HepG2 (cell line): ENCODE measurements around the gene SLC8A2. TPM values are rescaled to one million over a fixed set of nuclear protein-coding genes. Genes with fewer than 3 reads are reported as not detected.

Source experiments
- BCLAF1 ChIP-seq: fragments of 450-650 bp; IDR thresholded peaks from 2 replicates; pipeline ENCODE4 v1.6.1; 2017; ENCODE audit warnings: mild to moderate bottlenecking
- BORCS8-MEF2B ChIP-seq: sonication (generic); formaldehyde crosslinking; IDR thresholded peaks from 2 replicates; pipeline ENCODE4 v1.8.0; 2022; ENCODE audit warnings: mild to moderate bottlenecking, missing genetic modification reagents
- CBX5 ChIP-seq: sonication (generic); formaldehyde crosslinking; IDR thresholded peaks from 2 replicates; pipeline ENCODE4 v1.4.0; 2020; ENCODE audit warnings: missing genetic modification reagents, borderline replicate concordance
- EEA1 ChIP-seq: sonication (generic); formaldehyde crosslinking; IDR thresholded peaks from 2 replicates; pipeline ENCODE4 v1.5.1; 2020; ENCODE audit warnings: mild to moderate bottlenecking, missing genetic modification reagents, borderline replicate concordance
- FIP1L1 ChIP-seq: fragments of 200-400 bp; formaldehyde crosslinking; IDR thresholded peaks from 2 replicates; pipeline ENCODE4 v1.6.1; 2018; ENCODE audit warnings: low read depth, mild to moderate bottlenecking, low read length, moderate library complexity, borderline replicate concordance; ENCODE audit not compliant: insufficient read depth
- GABPB1 ChIP-seq: IDR thresholded peaks from 2 replicates; pipeline ENCODE4 v1.6.1; 2016; ENCODE audit warnings: mild to moderate bottlenecking, missing genetic modification reagents, moderate library complexity, missing compliant biosample characterization
- GTF2F1 ChIP-seq: fragments of 150-350 bp; IDR thresholded peaks from 2 replicates; pipeline ENCODE4 v1.6.1; 2014; ENCODE audit warnings: low read length
- HDAC2 ChIP-seq: sonication (generic); formaldehyde crosslinking; IDR thresholded peaks from 2 replicates; pipeline ENCODE4 v1.4.0; 2020; ENCODE audit warnings: missing genetic modification reagents
- MAX ChIP-seq: IDR thresholded peaks from 2 replicates; pipeline ENCODE4 v1.6.1; 2012; ENCODE audit warnings: inconsistent platforms
- MEIS2 ChIP-seq: sonication (generic); formaldehyde crosslinking; IDR thresholded peaks from 2 replicates; pipeline ENCODE4 v1.9.0; 2021; ENCODE audit warnings: mild to moderate bottlenecking, missing genetic modification reagents
- NCOR1 ChIP-seq: fragments of 200-600 bp; sonication (generic); IDR thresholded peaks from 2 replicates; pipeline ENCODE4 v1.7.0; 2017; ENCODE audit warnings: antibody characterized with exemption, low read length, borderline replicate concordance
- POLR2A ChIP-seq, 2 experiments: IDR thresholded peaks; 2 replicates each; pipeline ENCODE4 v1.6.1; 2011; ENCODE audit warnings: low read depth in 2 of 2, low read length in 2 of 2, mild to moderate bottlenecking in 1 of 2, moderate library complexity in 1 of 2; ENCODE audit not compliant: insufficient read depth in 1 of 2
- RAD51 ChIP-seq: fragments of 450-650 bp; IDR thresholded peaks from 2 replicates; pipeline ENCODE4 v1.6.1; 2016; ENCODE audit warnings: borderline replicate concordance
- SAFB2 ChIP-seq: sonication (generic); formaldehyde crosslinking; IDR thresholded peaks from 2 replicates; pipeline ENCODE4 v1.5.1; 2020; ENCODE audit warnings: missing genetic modification reagents, low read depth, mild to moderate bottlenecking, borderline replicate concordance
- SP2 ChIP-seq: sonication (generic); formaldehyde crosslinking; IDR thresholded peaks from 2 replicates; pipeline ENCODE4 v1.5.1; 2020; ENCODE audit warnings: mild to moderate bottlenecking, missing genetic modification reagents
- ZBTB7B ChIP-seq: sonication (generic); formaldehyde crosslinking; IDR thresholded peaks from 2 replicates; pipeline ENCODE4 v1.4.0; 2020; ENCODE audit warnings: missing genetic modification reagents
- ZFP36 ChIP-seq: fragments of 150-350 bp; IDR thresholded peaks from 2 replicates; pipeline ENCODE4 v1.6.1; 2018; ENCODE audit warnings: borderline replicate concordance, low read length, low read depth; ENCODE audit not compliant: partially characterized antibody
- ZKSCAN8 ChIP-seq: IDR thresholded peaks from 2 replicates; pipeline ENCODE4 v1.6.1; 2016; ENCODE audit warnings: borderline replicate concordance, missing genetic modification reagents, missing compliant biosample characterization
- ZNF350 ChIP-seq: sonication (generic); formaldehyde crosslinking; IDR thresholded peaks from 2 replicates; pipeline ENCODE4 v1.4.0; 2020; ENCODE audit warnings: mild to moderate bottlenecking, low read depth, missing genetic modification reagents, borderline replicate concordance
- ZNF451 ChIP-seq: sonication (generic); formaldehyde crosslinking; IDR thresholded peaks from 2 replicates; pipeline ENCODE4 v1.5.0; 2020; ENCODE audit warnings: mild to moderate bottlenecking, missing genetic modification reagents
- ZNF746 ChIP-seq: sonication (generic); formaldehyde crosslinking; IDR thresholded peaks from 2 replicates; pipeline ENCODE4 v1.8.0; 2022; ENCODE audit warnings: mild to moderate bottlenecking, missing genetic modification reagents
- ZNF768 ChIP-seq: sonication (generic); formaldehyde crosslinking; IDR thresholded peaks from 2 replicates; pipeline ENCODE4 v1.4.0; 2020; ENCODE audit warnings: missing genetic modification reagents
- ZSCAN9 ChIP-seq: IDR thresholded peaks from 2 replicates; pipeline ENCODE4 v1.6.1; 2016; ENCODE audit warnings: borderline replicate concordance
- polyA plus RNA-seq, 8 experiments: library from polyadenylated mRNA; depleted of rRNA in 3 of 8; stranded (reverse) in 7 of 8; unstranded in 1 of 8; fragments of >200 nt; fragmentation: Illumina TruSeq in 4 of 8; extraction: Trizol in 4 of 8; gene quantifications; 2 replicates each; pipeline versions ENCODE4 v1.2.1 to v1.2.3, GENCODE V29; 2011 to 2016; ENCODE audit warnings: low read depth in 4 of 8, missing spikeins in 1 of 8, mixed read lengths in 1 of 8; ENCODE audit not compliant: insufficient read depth in 1 of 8
- total RNA-seq, 5 experiments: library from RNA; depleted of rRNA; stranded (reverse); fragments of >200 nt; fragmentation: Illumina TruSeq; extraction: Trizol; gene quantifications; 2 replicates each; pipeline ENCODE4 v1.2.3, GENCODE V29; 2016; ENCODE audit warnings: low read depth in 1 of 5
- TF ChIP-seq, protein P1 (sequence below): sonication (generic); formaldehyde crosslinking; conservative IDR thresholded peaks from 2 replicates; pipeline ENCODE4 v1.8.0; 2022; ENCODE audit warnings: low read depth, missing genetic modification reagents
- TF ChIP-seq, protein P2 (sequence below): sonication (generic); formaldehyde crosslinking; IDR thresholded peaks from 2 replicates; pipeline ENCODE4 v1.5.1; 2020; ENCODE audit warnings: missing genetic modification reagents, mild to moderate bottlenecking, borderline replicate concordance

SLC8A2 gene
- total and polyA plus RNA-seq, 2 of the 13 experiments (the other 11 are each of a cell fraction or from before 2014, with no cell fraction given): 0.02 TPM; not detected in 1

DNA sequence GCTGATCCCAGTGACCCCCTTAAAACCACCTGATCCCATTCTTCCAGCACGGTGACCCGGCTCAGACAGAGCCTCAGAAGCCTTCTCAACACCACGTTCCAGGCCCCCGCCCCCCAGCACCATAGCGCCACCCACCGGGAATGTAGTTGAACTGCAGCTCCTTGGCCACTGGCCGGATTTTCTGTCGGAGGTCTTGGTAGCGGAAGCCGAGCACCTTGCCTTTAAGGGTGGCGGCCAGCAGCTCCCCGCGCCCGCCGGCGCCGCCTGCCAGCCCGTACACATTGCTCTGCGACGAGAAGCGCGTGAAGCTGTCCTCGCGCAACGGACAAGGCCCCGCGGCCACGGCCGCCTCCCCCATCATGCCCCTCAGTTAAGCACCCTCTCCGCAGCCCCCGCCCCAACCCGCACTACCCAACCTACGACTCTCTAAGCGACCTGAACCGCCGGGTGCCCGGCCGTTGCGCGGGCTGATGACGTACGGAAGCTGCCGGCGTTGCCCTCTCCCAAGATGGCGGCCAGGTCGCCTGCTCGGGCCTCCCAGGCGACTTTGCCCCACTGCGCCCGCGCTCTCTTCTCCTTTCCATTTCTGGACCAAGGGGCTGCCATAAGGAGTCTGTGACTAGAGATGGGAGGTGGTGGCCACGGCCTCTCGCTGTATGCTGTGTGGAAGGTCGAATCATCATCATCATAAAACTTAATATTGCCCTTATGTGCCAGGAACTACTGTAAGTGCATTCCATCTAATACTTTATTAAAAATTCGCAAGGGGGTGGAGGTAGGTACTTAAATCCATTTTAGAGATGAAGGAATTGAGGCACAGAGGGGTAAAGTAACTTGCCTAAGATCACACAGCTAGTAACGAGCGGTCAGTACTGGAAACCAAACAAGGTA, 12.4 kb upstream of the SLC8A2 start, which contains the start of gene KPTN (continued):
- TF ChIP-seq ZNF451 (CRISPR knock-in tag) (0 out of 2 replicates have a peak, but pooled peaks have one; percentile 21), BORCS8-MEF2B (CRISPR knock-in tag) (peak; percentile 40; the same call in 1 of the 2 replicates), ZFP36 (no peak), EEA1 (CRISPR knock-in tag) (0 out of 2 replicates have a peak, but pooled peaks have one; percentile 48), ZKSCAN8 (CRISPR knock-in tag) (0 out of 2 replicates have a peak, but pooled peaks have one; percentile 20), SP2 (CRISPR knock-in tag) (no peak; the same call in 1 of the 2 replicates), CBX5 (no peak), SAFB2 (CRISPR knock-in tag) (peak; percentile 36; the same call in 1 of the 2 replicates), RAD51 (no peak), ZNF350 (CRISPR knock-in tag) (peak; percentile 68; the same call in 1 of the 2 replicates), NCOR1 (peak; percentile 8; the same call in 1 of the 2 replicates), GABPB1 (CRISPR knock-in tag) (peak; percentile 90), HDAC2 (CRISPR knock-in tag) (no peak), MAX (peak; percentile 52; the same call in 1 of the 2 replicates), MEIS2 (peak; percentile 59; the same call in 1 of the 2 replicates), ZNF746 (CRISPR knock-in tag) (no peak), BCLAF1 (no peak), GTF2F1 (no peak), ZNF768 (CRISPR knock-in tag) (peak; percentile 47), ZSCAN9 (CRISPR knock-in tag) (no peak), ZBTB7B (no peak), POLR2A (IDR thresholded peaks at IDR 0.05; ENCODE audit: insufficient read depth in 1 of 2, low read depth in 2 of 2, low read length in 2 of 2) (peak; percentile 70 to 82), FIP1L1 (no peak)
- TF ChIP-seq, protein P1, sequence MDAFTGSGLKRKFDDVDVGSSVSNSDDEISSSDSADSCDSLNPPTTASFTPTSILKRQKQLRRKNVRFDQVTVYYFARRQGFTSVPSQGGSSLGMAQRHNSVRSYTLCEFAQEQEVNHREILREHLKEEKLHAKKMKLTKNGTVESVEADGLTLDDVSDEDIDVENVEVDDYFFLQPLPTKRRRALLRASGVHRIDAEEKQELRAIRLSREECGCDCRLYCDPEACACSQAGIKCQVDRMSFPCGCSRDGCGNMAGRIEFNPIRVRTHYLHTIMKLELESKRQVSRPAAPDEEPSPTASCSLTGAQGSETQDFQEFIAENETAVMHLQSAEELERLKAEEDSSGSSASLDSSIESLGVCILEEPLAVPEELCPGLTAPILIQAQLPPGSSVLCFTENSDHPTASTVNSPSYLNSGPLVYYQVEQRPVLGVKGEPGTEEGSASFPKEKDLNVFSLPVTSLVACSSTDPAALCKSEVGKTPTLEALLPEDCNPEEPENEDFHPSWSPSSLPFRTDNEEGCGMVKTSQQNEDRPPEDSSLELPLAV (CRISPR knock-in tag): no peak
- TF ChIP-seq, protein P2, sequence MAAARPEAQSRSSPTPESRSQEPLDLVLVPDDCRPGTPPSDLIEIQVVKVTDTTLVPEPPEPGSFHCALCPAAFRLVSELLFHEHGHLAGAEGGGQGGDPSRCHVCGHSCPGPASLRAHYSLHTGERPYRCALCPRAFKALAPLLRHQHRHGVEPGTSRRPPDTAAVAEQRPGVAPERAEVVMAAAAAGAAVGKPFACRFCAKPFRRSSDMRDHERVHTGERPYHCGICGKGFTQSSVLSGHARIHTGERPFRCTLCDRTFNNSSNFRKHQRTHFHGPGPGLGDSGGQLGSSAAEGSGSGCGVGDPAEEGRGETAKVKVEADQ (CRISPR knock-in tag): peak; percentile 81
